NCI-H2196 (cell line): Measurements from ENCODE around the gene PNPLA3.
"Not testable (repeated sequence)": the region's sequence is repeated elsewhere in the genome, so short reads cannot be mapped to it uniquely, and the experiment has no call there.

Source experiments
- DNase-seq: peaks from one replicate; lab custom pipeline; 2025; ENCODE audit not compliant: unreplicated experiment; lab: John Stamatoyannopoulos, UW

PNPLA3 gene

GRCh38 chr22:43889860-43890253 lies 33.7 kb upstream of the PNPLA3 start:
- no peak for DNase-seq

GRCh38 chr22:43890901-43891331 lies 32.7 kb upstream of the PNPLA3 start:
- DNase-seq = no peak

DNA sequence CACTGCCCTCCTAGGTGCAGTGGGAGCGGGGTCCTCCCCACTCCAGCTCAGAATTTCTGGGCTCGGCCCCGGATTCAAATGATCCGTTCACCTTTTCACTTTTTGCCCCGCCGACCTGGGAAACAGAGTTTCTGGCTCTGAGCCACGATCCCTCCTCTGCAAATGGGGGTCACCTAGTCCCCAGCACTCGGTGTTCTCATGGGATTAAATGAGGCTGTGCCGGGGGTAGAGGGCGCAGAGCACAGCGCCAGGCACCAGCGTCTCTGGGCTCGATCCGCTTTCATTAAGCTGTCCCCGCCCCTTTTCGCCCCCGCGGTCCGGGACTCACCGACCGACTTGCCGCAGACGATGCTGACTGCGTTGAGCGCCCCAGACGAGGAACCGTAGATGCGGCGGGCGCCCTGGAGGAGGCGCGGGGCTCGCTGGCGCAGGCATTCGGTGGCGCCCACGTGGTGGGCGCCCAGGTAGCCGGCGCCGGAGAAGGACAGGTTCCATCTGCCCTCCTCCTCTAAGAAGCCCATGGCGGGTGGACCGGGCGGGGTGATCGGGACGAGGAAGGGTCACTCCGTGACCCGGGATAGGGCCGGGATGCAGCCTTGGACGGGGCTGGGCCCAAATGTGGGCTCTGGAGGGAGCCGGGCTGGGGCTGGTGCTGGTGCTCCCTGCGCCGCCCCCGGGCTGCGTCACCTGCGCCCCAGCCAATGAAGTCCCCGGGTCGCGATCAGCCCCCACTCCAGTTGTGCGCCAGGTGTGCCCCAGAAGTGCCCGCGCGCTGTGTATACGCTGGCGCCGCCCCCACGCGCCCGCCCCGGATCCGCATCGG lies 32.0 kb upstream of the PNPLA3 start, which contains the start of gene PNPLA5:
PNPLA5 (minus strand) TSS at position 654 of the 823 bp plus-strand sequence; CDS start at position 521, 133 bp downstream.
- no peak for DNase-seq

GRCh38 chr22:43892183-43892894 lies 31.3 kb upstream of the PNPLA3 start:
- DNase-seq = no peak

GRCh38 chr22:43893266-43893665 lies 30.3 kb upstream of the PNPLA3 start:
- DNase-seq = no peak

DNA sequence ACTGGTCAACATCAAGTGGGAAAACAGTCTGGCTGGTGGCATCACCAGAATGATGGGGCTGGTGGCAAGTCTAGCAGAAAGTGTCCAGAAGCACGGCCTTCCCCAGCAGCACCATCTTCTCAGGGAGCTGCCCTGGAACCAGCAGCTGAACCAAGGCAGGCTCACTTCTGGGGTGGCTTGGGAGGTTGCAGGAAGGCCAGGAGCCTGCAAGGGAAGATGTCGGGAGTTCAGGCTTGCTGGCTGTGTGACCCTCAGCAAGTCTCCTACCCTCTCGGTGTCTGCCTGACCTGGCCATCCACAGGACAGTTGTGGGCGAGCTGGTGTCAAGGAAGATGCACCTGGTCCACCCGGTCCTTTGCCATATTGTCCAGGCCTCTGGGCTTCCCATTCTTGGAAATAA lies 29.5 kb upstream of the PNPLA3 start:
- DNase-seq = no peak

- no peak for DNase-seq
Observed at GRCh38 chr22:43895986-43896645, 27.5 kb upstream of the PNPLA3 start.

- DNase-seq = no peak
Observed at GRCh38 chr22:43897751-43898261, 25.8 kb upstream of the PNPLA3 start.

GRCh38 chr22:43900206-43900605 lies 23.4 kb upstream of the PNPLA3 start:
- no peak for DNase-seq

GRCh38 chr22:43901976-43902643 lies 21.5 kb upstream of the PNPLA3 start:
- DNase-seq = no peak

DNA sequence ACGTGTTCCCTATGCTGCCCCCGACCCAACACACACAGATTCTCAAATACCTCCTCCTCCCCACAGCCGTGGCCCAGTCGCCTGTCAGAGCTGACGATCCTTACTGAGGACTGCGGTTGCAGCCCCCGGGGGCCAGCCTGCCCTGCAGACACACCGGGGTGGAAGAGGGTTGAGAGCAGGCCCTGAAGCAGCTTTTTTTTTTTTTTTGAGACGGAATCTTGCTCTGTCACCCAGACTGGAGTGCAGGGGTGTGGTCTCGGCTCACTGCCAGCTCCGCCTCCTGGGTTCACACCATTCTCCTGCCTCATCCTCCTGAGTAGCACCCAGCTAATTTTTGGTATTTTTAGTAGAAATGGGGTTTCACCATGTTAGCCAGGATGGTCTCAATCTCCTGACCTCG lies 20.6 kb upstream of the PNPLA3 start:
- DNase-seq = not testable (repeated sequence)

- DNase-seq = not testable (repeated sequence)
Observed at GRCh38 chr22:43904412-43904811, 19.2 kb upstream of the PNPLA3 start.

DNA sequence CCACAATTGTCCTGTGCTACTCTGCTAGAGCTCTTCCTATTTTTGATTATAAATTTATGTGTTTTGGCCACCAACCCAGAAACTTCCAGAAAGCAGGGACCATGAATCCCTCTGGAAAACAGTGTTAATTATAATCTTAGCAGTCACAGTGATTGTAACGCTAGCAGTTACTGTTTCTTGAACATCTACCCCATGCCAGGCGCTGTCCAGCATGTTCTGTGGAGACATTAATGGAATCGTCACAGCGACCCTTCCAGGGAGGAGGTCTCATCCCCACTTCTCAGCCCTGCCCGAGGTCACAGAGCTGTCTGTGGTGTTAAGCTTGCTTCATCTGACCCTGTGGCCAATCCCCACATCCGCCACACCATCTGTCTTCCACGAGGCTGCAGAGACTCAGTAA lies 17.9 kb upstream of the PNPLA3 start:
- DNase-seq = no peak

DNA sequence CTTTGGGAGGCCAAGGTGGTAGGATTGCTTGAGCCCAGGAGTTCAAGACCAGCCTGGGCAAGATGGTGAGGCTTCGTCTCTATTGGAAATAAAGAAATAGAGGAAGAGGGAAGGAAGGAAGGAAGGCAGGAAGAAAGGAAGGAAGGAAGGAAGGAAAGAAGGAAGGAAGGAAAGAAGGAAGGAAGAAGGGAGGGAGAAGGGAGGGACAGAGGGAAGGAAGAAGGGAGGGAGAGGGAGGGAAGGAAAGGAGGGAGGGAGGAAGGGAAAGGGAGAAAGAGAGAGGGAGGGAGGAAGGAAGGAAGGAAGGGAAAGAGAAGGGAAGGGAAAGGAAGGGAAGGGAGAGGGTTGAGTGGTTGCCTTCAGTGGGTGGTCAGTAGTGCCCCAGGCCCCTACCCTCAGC lies 13.9 kb upstream of the PNPLA3 start:
- no peak for DNase-seq

DNA sequence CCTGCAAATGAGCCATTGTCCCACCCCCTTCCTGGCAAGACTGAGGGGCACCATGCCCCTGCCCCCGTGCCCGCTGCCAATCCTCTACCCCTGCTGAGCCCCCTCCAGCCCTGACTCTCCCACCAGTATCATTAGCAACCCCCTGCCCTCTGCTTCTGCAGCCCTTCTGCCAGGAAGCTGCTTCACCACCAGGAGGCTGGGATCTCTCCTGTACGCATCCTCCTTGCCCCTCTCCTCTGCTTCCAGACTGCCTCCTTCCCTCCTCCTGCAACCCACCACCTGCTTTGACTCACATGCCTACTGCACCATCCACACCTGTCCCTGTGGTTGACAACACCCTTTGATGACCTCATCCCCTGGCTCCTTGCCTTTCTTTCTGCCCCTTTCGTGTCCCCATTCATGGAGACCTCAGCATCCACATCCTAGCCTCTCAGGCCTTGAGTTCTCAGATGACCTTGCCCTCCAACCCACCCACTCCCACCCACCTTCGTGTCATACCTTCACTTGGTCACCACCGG lies 13.4 kb upstream of the PNPLA3 start:
- DNase-seq = peak; percentile 54

GRCh38 chr22:43911351-43911750 lies 12.3 kb upstream of the PNPLA3 start:
- DNase-seq = no peak

DNA sequence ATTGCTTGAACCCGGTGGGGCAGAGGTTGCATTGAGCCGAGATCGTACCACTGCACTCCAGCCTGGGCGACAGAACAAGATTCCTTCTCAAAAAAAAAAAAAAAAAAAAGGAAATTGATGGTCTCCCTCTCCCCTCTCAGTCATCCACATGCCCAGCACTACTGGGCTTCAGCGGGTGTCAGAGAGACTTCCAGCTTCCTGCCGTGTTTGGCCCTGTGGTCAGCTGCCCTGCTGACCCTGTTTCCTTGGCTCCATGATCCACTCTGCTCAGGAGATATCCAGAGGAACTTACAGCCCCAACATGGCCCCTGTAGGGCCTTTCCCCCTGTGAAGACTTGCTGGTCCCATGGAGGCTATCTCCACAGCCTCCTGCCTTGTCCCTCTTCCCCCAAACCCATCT lies 6.1 kb upstream of the PNPLA3 start:
- DNase-seq = no peak

DNA sequence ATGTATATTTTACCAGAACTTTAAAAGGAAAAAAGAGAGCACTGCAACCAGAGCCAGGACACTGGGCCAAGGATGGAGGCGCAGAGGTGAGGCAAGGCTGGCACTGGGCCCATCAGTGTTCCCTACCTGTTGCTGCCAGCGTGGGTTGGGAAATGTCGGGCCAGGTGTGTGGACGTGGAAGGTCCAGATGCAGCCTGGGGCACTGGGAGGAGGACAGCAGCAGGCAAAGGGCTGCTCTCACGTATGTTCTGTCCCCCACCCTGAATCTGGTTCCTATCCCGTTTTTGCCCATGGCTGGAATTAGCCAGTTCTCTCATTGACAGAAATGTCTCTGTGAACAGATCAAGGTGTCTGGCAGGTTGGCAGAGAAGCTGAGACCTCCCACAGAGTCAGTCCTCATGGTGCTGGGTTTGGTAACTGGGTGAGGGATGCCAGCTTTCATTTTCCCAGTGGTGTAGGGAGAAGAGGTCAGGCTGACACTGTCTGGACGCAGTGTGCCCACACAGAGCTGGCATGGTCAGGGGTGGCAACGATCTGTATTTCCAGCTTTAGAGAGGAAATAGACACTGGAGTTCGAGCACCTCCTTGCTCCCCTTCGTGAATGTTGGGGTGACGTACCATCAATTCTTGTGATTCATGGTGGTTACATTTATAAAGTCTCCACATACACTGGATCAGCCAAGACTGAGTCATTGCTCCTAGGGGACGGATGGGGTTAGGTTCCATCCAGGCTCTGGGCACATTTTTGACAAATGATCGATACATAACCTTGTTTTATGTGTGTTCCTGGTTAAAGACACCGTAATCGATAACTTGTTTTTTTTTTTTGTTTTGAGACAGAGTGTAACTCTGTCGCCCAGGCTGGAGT lies 4.3 kb upstream of the PNPLA3 start:
- DNase-seq = no peak

- DNase-seq = no peak
Observed at GRCh38 chr22:43921370-43921769, 2.2 kb upstream of the PNPLA3 start.

GRCh38 chr22:43922123-43922522 lies 1.5 kb upstream of the PNPLA3 start:
- no peak for DNase-seq
